ENCODE data around the gene PUDP.

DNA sequence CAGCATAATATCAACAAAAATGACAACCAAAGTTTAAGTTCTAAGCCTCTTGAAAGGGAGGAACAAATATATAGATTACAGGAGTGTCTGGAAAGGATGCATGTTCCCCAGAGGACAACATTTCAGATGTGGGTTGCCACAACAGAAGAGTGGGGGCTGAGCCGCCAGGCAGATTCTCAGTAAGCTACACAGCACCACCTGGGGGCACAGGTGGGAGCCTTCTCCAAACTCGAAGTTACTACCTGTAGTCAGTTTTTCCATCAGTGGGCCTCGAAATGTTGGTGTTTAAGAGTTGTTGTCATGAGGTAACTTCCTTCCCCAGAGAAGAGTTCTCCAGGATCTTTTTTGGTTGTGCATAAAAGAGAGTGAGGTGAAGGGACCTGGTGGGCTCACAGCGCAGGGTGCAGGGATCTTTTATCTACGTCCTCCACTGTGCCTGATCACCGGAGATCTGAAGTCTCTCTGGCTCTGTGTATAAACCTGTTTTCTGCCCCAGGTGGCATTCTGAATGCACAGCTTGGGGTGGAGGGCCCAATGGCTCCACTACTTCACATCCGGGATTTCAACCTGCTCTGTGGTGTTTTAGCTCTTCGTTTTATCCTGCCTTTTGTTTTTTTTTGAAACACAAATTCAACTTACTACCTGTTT is 58.9 kb downstream of the PUDP start:
- TF ChIP-seq CTCF (IDR thresholded peaks at IDR 0.05) (no peak), POLR2A (IDR thresholded peaks at IDR 0.05) (no peak)
